HG03460 (cell line): ENCODE results near the gene LRRN4CL.
A peak's percentile ranks its signal among the peaks of the same experiment; 100 is the strongest.
"Not testable (repeated sequence)": the region's sequence is repeated elsewhere in the genome, so short reads cannot be mapped to it uniquely, and the experiment has no call there.

Experiments used
- ATAC-seq: cut with Tn5 transposase; IDR thresholded peaks from one replicate; pipeline ENCODE4 v1.9.1; 2021; ENCODE audit not compliant: unreplicated experiment

LRRN4CL gene

GRCh38 chr11:62677156-62677555 is 12.2 kb downstream of the LRRN4CL start:
- ATAC-seq = no peak

- ATAC-seq = no peak
Observed at GRCh38 chr11:62676698-62677097, 12.6 kb downstream of the LRRN4CL start.

GRCh38 chr11:62675415-62675814 is 13.9 kb downstream of the LRRN4CL start:
- not testable (repeated sequence) for ATAC-seq

- no peak for ATAC-seq
Observed at GRCh38 chr11:62673196-62673525, 16.2 kb downstream of the LRRN4CL start.

- ATAC-seq = peak; percentile 67
Observed at GRCh38 chr11:62671608-62672389, 17.5 kb downstream of the LRRN4CL start, which contains the start of the genes LBHD1 and UQCC3. LBHD1 (minus strand) TSS chr11:62672267; CDS start chr11:62670031, 2,236 bp downstream. UQCC3 (plus strand) TSS chr11:62671673; CDS start chr11:62671746, 73 bp downstream.

- peak; percentile 4 for ATAC-seq
Observed at GRCh38 chr11:62671236-62671607, 18.1 kb downstream of the LRRN4CL start.

GRCh38 chr11:62669420-62670161 is 19.7 kb downstream of the LRRN4CL start:
- no peak for ATAC-seq

- no peak for ATAC-seq
Observed at GRCh38 chr11:62667460-62667859, 21.9 kb downstream of the LRRN4CL start.

GRCh38 chr11:62666259-62666926 is 22.9 kb downstream of the LRRN4CL start:
- ATAC-seq = no peak

GRCh38 chr11:62665599-62666258 is 23.6 kb downstream of the LRRN4CL start:
- peak; percentile 13 for ATAC-seq

GRCh38 chr11:62665075-62665598 is 24.2 kb downstream of the LRRN4CL start, which contains the start of the genes C11orf98 and CSKMT:
C11orf98 (minus strand) TSS chr11:62665210; CDS start chr11:62665169, 41 bp downstream.
CSKMT (plus strand) TSS chr11:62665312; CDS start chr11:62665880, 568 bp downstream.
- peak; percentile 81 for ATAC-seq

- peak; percentile 34 for ATAC-seq
Observed at GRCh38 chr11:62664405-62665074, 24.8 kb downstream of the LRRN4CL start.

GRCh38 chr11:62656796-62657429 is 32.4 kb downstream of the LRRN4CL start:
- ATAC-seq = no peak

- ATAC-seq = no peak
Observed at GRCh38 chr11:62654297-62654696, 35.0 kb downstream of the LRRN4CL start.

- ATAC-seq = no peak
Observed at GRCh38 chr11:62652161-62653006, 36.9 kb downstream of the LRRN4CL start.

GRCh38 chr11:62650283-62650682 is 39.0 kb downstream of the LRRN4CL start:
- ATAC-seq = not testable (repeated sequence)

- ATAC-seq = no peak
Observed at GRCh38 chr11:62649486-62649885, 39.8 kb downstream of the LRRN4CL start.

GRCh38 chr11:62648967-62649364 is 40.4 kb downstream of the LRRN4CL start:
- ATAC-seq = no peak
